Testis (tissue), 2 donors: ENCODE results near the gene ITPA.

Source experiments
- POLR2A ChIP-seq: fragments of 450-650 bp; IDR thresholded peaks from one replicate; pipeline ENCODE4 v1.6.1; 2017; ENCODE audit warnings: antibody characterized with exemption, mild to moderate bottlenecking, moderate library complexity
- TF ChIP-seq, protein P1 (sequence below), 3 experiments: fragments of 450-650 bp in 2 of 3; fragments of 200-600 bp in 1 of 3; sonication (generic) in 1 of 3; IDR thresholded peaks; one replicate each; pipeline ENCODE4 v1.5.1; 2016 to 2019; ENCODE audit warnings: antibody characterized with exemption in 3 of 3, mild to moderate bottlenecking in 2 of 3, moderate library complexity in 1 of 3

DNA sequence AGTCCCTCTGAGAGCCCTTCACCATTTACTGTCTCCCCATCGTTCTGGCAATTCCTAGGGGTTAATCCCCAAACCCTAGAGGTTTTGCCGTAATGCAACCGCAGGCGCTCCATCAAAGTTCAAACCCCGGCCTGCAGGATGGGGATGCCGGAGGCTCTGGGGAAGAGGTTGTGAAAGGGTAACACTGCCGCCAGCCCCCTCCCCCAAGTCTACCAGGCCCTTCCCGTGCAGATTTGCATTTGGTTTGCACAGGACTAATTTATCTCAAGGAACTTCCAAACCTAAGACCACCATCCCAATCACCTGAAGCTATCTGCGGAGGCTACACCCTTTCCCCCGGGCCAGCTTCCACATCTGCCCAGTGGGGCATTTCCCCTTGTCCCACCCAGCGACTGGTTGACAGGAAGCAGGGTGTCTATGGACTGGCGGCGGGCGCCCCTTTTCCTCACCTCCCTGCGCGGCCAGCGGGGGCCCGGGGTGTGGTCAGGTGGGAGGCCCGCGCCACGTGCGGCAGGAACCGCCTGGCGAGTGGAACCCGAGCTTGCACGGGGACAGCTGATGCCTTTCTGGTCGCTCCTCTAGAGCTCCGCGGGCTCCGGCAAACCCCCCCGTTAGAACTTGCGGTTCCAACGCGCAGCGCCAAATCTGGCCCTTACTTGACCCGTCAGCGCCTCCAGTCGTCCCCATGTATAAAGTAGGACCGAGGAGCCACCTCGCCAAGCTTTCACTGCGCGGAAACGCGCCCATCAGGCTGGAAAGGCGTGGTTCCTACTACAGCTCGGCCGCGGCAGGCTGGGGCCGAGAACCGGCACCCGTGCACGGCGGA is 39.1 kb downstream of the ITPA start:
- TF ChIP-seq, protein P1, sequence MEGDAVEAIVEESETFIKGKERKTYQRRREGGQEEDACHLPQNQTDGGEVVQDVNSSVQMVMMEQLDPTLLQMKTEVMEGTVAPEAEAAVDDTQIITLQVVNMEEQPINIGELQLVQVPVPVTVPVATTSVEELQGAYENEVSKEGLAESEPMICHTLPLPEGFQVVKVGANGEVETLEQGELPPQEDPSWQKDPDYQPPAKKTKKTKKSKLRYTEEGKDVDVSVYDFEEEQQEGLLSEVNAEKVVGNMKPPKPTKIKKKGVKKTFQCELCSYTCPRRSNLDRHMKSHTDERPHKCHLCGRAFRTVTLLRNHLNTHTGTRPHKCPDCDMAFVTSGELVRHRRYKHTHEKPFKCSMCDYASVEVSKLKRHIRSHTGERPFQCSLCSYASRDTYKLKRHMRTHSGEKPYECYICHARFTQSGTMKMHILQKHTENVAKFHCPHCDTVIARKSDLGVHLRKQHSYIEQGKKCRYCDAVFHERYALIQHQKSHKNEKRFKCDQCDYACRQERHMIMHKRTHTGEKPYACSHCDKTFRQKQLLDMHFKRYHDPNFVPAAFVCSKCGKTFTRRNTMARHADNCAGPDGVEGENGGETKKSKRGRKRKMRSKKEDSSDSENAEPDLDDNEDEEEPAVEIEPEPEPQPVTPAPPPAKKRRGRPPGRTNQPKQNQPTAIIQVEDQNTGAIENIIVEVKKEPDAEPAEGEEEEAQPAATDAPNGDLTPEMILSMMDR (IDR thresholded peaks at IDR 0.05): no peak
- TF ChIP-seq POLR2A: no peak
